ENCODE data around the gene KLHL17.
A peak's percentile ranks its signal among the peaks of the same experiment; 100 is the strongest.

DNA sequence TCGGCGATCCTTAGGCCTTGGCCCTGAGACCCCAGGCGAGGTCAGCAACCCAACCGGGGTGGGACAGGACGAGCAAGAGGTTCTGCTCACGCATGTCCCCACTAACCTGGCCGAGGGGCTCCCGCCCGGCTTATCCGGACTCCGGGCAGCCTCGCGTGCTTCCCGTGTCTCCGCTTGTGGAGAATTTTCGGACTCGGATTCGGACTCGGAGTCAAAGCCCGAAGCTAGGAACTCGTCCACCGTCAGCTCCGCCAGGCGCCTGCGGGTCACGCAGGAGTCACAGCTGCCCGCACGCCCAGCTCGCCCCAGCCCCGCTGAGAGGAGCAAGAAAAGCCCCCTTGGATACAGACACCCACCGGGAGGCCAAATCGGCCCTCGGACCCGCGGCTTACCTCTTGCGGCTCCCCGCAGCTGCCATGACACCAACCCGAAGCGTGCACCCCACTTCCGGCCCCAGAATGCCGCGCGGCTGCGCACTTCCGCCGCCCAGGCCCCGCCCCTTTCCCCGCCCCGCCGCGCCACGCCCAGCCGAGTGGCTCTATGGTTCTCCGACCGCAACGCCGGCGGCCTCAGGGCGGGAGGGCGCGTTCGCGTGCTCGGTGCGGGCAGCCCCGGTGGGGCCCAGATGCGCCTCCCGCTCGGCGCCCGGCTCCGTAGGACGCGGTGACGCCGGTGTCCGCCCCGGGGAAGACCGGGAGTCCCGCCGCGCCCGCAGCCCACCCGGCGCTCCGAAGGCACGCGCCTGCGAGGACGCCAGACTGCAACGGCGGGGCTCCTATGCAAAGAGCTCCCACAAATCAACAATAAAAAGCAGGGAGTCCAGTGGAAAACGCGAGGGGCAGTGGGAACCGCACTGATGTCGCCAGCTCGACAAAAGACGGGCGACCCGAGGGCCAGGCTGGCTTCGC lies 1.3 kb upstream of the KLHL17 start, which contains the start of gene NOC2L:
- no peak for TF ChIP-seq CTCF (IDR thresholded peaks at IDR 0.05 in 4 of 5, conservative IDR thresholded peaks at IDR 0.05 in 1 of 5)
- peak; percentile 33 to 69 for TF ChIP-seq POLR2A (IDR thresholded peaks at IDR 0.05)
